Measurements from ENCODE around the gene EFCAB8.

Gene EFCAB8

GRCh38 chr20:32858701-32859372, at the start of gene EFCAB8:
Gene EFCAB8 (plus strand): TSS chr20:32858923. CDS start chr20:32863793, 4,870 bp downstream.
- TF ChIP-seq EP300 (IDR thresholded peaks at IDR 0.05; ENCODE audit: borderline replicate concordance) (no peak), TCF12 (IDR thresholded peaks at IDR 0.05; ENCODE audit: low read depth) (no peak), CEBPB (IDR thresholded peaks at IDR 0.05) (no peak), CREB1 (IDR thresholded peaks at IDR 0.05; ENCODE audit: low read depth) (no peak), TAF1 (IDR thresholded peaks at IDR 0.05; ENCODE audit: low read depth) (no peak), NFIC (IDR thresholded peaks at IDR 0.05) (no peak)
- TF ChIP-seq, protein P1, sequence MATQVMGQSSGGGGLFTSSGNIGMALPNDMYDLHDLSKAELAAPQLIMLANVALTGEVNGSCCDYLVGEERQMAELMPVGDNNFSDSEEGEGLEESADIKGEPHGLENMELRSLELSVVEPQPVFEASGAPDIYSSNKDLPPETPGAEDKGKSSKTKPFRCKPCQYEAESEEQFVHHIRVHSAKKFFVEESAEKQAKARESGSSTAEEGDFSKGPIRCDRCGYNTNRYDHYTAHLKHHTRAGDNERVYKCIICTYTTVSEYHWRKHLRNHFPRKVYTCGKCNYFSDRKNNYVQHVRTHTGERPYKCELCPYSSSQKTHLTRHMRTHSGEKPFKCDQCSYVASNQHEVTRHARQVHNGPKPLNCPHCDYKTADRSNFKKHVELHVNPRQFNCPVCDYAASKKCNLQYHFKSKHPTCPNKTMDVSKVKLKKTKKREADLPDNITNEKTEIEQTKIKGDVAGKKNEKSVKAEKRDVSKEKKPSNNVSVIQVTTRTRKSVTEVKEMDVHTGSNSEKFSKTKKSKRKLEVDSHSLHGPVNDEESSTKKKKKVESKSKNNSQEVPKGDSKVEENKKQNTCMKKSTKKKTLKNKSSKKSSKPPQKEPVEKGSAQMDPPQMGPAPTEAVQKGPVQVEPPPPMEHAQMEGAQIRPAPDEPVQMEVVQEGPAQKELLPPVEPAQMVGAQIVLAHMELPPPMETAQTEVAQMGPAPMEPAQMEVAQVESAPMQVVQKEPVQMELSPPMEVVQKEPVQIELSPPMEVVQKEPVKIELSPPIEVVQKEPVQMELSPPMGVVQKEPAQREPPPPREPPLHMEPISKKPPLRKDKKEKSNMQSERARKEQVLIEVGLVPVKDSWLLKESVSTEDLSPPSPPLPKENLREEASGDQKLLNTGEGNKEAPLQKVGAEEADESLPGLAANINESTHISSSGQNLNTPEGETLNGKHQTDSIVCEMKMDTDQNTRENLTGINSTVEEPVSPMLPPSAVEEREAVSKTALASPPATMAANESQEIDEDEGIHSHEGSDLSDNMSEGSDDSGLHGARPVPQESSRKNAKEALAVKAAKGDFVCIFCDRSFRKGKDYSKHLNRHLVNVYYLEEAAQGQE (IDR thresholded peaks at IDR 0.05; ENCODE audit: low read depth), result no peak

DNA sequence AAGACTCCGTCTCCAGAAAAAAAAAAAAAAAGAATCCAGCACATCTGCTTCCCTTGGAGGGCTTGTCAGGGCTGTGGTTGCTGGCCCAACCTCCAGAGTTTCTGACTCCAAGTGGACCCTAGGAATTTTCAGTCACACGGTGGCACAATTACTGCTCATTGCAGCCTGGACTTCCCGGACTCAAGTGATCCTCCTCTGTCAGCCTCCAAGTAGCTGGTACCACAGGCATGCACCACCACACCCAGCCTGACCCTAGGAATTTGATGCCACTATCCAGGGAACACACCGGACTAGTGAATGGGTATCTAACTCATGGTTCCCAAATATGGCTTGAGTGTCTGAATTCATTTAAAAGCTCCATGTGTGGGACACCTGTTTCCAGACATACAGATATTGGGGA, 48.8 kb upstream of the EFCAB8 start:
- TF ChIP-seq TCF12 (IDR thresholded peaks at IDR 0.05; ENCODE audit: low read depth) (no peak), NFIC (IDR thresholded peaks at IDR 0.05) (no peak), YY1 (IDR thresholded peaks at IDR 0.05; ENCODE audit: low read depth) (no peak), ZBTB7A (IDR thresholded peaks at IDR 0.05; ENCODE audit: low read depth) (no peak), TEAD4 (IDR thresholded peaks at IDR 0.05) (no peak), CEBPB (IDR thresholded peaks at IDR 0.05) (no peak), EGR1 (IDR thresholded peaks at IDR 0.05) (no peak), CREB1 (IDR thresholded peaks at IDR 0.05; ENCODE audit: low read depth) (no peak), RAD21 (IDR thresholded peaks at IDR 0.05; ENCODE audit: low read depth) (no peak), FOXM1 (IDR thresholded peaks at IDR 0.05; ENCODE audit: borderline replicate concordance, low read depth) (no peak), TAF1 (IDR thresholded peaks at IDR 0.05; ENCODE audit: low read depth) (no peak), EP300 (IDR thresholded peaks at IDR 0.05; ENCODE audit: borderline replicate concordance) (no peak), MAX (IDR thresholded peaks at IDR 0.05) (no peak)
- TF ChIP-seq, protein P1 (IDR thresholded peaks at IDR 0.05; ENCODE audit: low read depth), result no peak
- TF ChIP-seq, protein P2, sequence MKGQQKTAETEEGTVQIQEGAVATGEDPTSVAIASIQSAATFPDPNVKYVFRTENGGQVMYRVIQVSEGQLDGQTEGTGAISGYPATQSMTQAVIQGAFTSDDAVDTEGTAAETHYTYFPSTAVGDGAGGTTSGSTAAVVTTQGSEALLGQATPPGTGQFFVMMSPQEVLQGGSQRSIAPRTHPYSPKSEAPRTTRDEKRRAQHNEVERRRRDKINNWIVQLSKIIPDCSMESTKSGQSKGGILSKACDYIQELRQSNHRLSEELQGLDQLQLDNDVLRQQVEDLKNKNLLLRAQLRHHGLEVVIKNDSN (IDR thresholded peaks at IDR 0.05), result no peak

- TF ChIP-seq, protein P1 (IDR thresholded peaks at IDR 0.05; ENCODE audit: low read depth), result no peak
- TF ChIP-seq CREB1 (IDR thresholded peaks at IDR 0.05; ENCODE audit: low read depth) (no peak), EP300 (IDR thresholded peaks at IDR 0.05; ENCODE audit: borderline replicate concordance) (no peak), NFIC (IDR thresholded peaks at IDR 0.05) (no peak)
Measured at GRCh38 chr20:32810941-32811340, 47.8 kb upstream of the EFCAB8 start.

GRCh38 chr20:32811886-32812285, 46.8 kb upstream of the EFCAB8 start:
- TF ChIP-seq CREB1 (IDR thresholded peaks at IDR 0.05; ENCODE audit: low read depth) (no peak), NFIC (IDR thresholded peaks at IDR 0.05) (no peak), MAX (IDR thresholded peaks at IDR 0.05) (no peak), ZBTB7A (IDR thresholded peaks at IDR 0.05; ENCODE audit: low read depth) (no peak), CEBPB (IDR thresholded peaks at IDR 0.05) (no peak)

GRCh38 chr20:32819992-32820697, 38.6 kb upstream of the EFCAB8 start:
- TF ChIP-seq FOXM1 (IDR thresholded peaks at IDR 0.05; ENCODE audit: borderline replicate concordance, low read depth), result no peak
- TF ChIP-seq ZBTB7A (IDR thresholded peaks at IDR 0.05; ENCODE audit: low read depth), result peak; percentile 89
- no peak for TF ChIP-seq CEBPB (IDR thresholded peaks at IDR 0.05)
- TF ChIP-seq, protein P2 (IDR thresholded peaks at IDR 0.05), result no peak
- peak; percentile 32; the same call in 1 of the 2 replicates for TF ChIP-seq MAX (IDR thresholded peaks at IDR 0.05)
- TF ChIP-seq EP300 (IDR thresholded peaks at IDR 0.05; ENCODE audit: borderline replicate concordance), result 0 out of 2 replicates have a peak, but pooled peaks have one; percentile 15
- TF ChIP-seq, protein P1 (IDR thresholded peaks at IDR 0.05; ENCODE audit: low read depth), result no peak
- no peak for TF ChIP-seq NFIC (IDR thresholded peaks at IDR 0.05)
- TF ChIP-seq TAF1 (IDR thresholded peaks at IDR 0.05; ENCODE audit: low read depth), result no peak

Data from Ishikawa (cell line).